Osteocyte (in vitro differentiated cells): ENCODE measurements around the gene BZW2. TPM values are rescaled to one million over a fixed set of nuclear protein-coding genes. Genes with fewer than 3 reads are reported as not detected.

Source experiments
- DNase-seq: peaks from one replicate; pipeline ENCODE4 v3.0.0; 2021; ENCODE audit warnings: mixed read lengths; ENCODE audit not compliant: unreplicated experiment; ENCODE audit errors: extremely low spot score
- H3K27ac Mint-ChIP-seq: one replicate; pipeline ENCODE4 v1.8.0; 2021; ENCODE audit warnings: mild to moderate bottlenecking, mixed read lengths; ENCODE audit not compliant: unreplicated experiment
- H3K27me3 Mint-ChIP-seq: one replicate; pipeline ENCODE4 v1.8.0; 2021; ENCODE audit warnings: mixed read lengths; ENCODE audit not compliant: unreplicated experiment
- H3K36me3 Mint-ChIP-seq: one replicate; pipeline ENCODE4 v1.8.0; 2021; ENCODE audit warnings: mixed read lengths; ENCODE audit not compliant: unreplicated experiment
- H3K4me1 Mint-ChIP-seq: one replicate; pipeline ENCODE4 v1.8.0; 2021; ENCODE audit warnings: mixed read lengths; ENCODE audit not compliant: unreplicated experiment
- H3K4me3 Mint-ChIP-seq: one replicate; pipeline ENCODE4 v1.8.0; 2021; ENCODE audit warnings: mild to moderate bottlenecking, moderate library complexity, mixed read lengths; ENCODE audit not compliant: unreplicated experiment
- H3K9me3 Mint-ChIP-seq: one replicate; pipeline ENCODE4 v1.8.0; 2021; ENCODE audit warnings: mixed read lengths; ENCODE audit not compliant: unreplicated experiment
- CTCF ChIP-seq: fragments of 200-600 bp; sonication (generic); IDR thresholded peaks from 2 replicates; pipeline ENCODE4 v1.5.0; 2021; ENCODE audit warnings: antibody characterized with exemption, mild to moderate bottlenecking, moderate library complexity
- long read RNA-seq: library from polyadenylated mRNA; unstranded; transcript quantifications from one replicate; pipeline ENCODE4 v2.0.0, GENCODE V29; 2021
- total RNA-seq: library from RNA; stranded (reverse); gene quantifications from 2 replicates; pipeline ENCODE4 v1.2.1, GENCODE V29; 2021

Gene BZW2
- total RNA-seq = 60.9 and 61.3 TPM in 2 replicates
- long read RNA-seq, transcript BZW2-207 (12 exons, 1,862 nt) = minor isoform, 143 of 793 reads
- long read RNA-seq, transcript BZW2-214 (11 exons, 1,721 nt) = minor isoform, 12 of 793 reads
- long read RNA-seq, transcript BZW2-208 (12 exons, 1,784 nt) = minor isoform, 9 of 793 reads
- long read RNA-seq, transcript BZW2-201 (12 exons, 1,860 nt) = major isoform, 557 of 793 reads
- long read RNA-seq, partial matches to known transcripts = 48 of 793 reads
- long read RNA-seq, other reads (novel, unspliced or antisense) = 14 of 793 reads

- Mint-ChIP-seq H3K4me3 (peak within 1 kb of the TSS; percentile 100), H3K9me3 (no peaks in the 10 kb centered on the region), H3K27ac (peak within 1 kb of the TSS; percentile 98), H3K36me3 (peaks cover 2% of the 10 kb centered on the region), H3K27me3 (no peaks in the 10 kb centered on the region), H3K4me1 (peaks cover 59% of the 10 kb centered on the region)
- peak; percentile 99 for DNase-seq
- TF ChIP-seq CTCF = no peak
These were observed at the start of gene BZW2, which contains the start of gene ANKMY2 for GRCh38 chr7:16645593-16646471. Gene BZW2 (plus strand): TSS chr7:16646181. CDS start chr7:16665444, 19,263 bp downstream. Gene ANKMY2 (minus strand): TSS chr7:16645754. CDS start chr7:16645573, 181 bp downstream.

GRCh38 chr7:16598015-16598414 lies 48.0 kb upstream of the BZW2 start:
- H3K4me1 Mint-ChIP-seq = peaks cover 17% of the 10 kb centered on the region
- no peaks in the 10 kb centered on the region for H3K27me3 Mint-ChIP-seq
- peaks cover 22% of the 10 kb centered on the region for H3K36me3 Mint-ChIP-seq
- no peak overlapping the region for H3K4me3 Mint-ChIP-seq
- H3K27ac Mint-ChIP-seq = no peak overlapping the region
- no peaks in the 10 kb centered on the region for H3K9me3 Mint-ChIP-seq
- TF ChIP-seq CTCF = no peak
- no peak for DNase-seq

GRCh38 chr7:16599860-16600259 lies 46.1 kb upstream of the BZW2 start:
- no peak overlapping the region for H3K27ac Mint-ChIP-seq
- TF ChIP-seq CTCF = no peak

GRCh38 chr7:16603633-16604032 lies 42.3 kb upstream of the BZW2 start:
- no peaks in the 10 kb centered on the region for H3K27me3 Mint-ChIP-seq
- no peaks in the 10 kb centered on the region for H3K4me1 Mint-ChIP-seq
- no peak for TF ChIP-seq CTCF
- H3K27ac Mint-ChIP-seq = no peak overlapping the region
- no peaks in the 10 kb centered on the region for H3K9me3 Mint-ChIP-seq
- H3K36me3 Mint-ChIP-seq = peaks cover 48% of the 10 kb centered on the region
- H3K4me3 Mint-ChIP-seq = no peak overlapping the region
- DNase-seq = no peak

More at GRCh38 chr7:16599860-16600259, 46.1 kb upstream of the BZW2 start:
- H3K36me3 Mint-ChIP-seq = peaks cover 35% of the 10 kb centered on the region
- no peaks in the 10 kb centered on the region for H3K9me3 Mint-ChIP-seq
- peaks cover 11% of the 10 kb centered on the region for H3K4me1 Mint-ChIP-seq
- no peaks in the 10 kb centered on the region for H3K27me3 Mint-ChIP-seq
- H3K4me3 Mint-ChIP-seq = no peak overlapping the region
- DNase-seq = no peak

GRCh38 chr7:16604054-16604453 lies 41.9 kb upstream of the BZW2 start:
- Mint-ChIP-seq H3K27me3 (no peaks in the 10 kb centered on the region), H3K27ac (no peak overlapping the region), H3K9me3 (no peaks in the 10 kb centered on the region), H3K4me1 (no peaks in the 10 kb centered on the region), H3K36me3 (peaks cover 48% of the 10 kb centered on the region), H3K4me3 (no peak overlapping the region)
- TF ChIP-seq CTCF = peak; percentile 24
- DNase-seq = no peak
